Epithelial cell of umbilical artery (primary cell): Measurements from ENCODE around the gene RARA. TPM values are rescaled to one million over a fixed set of nuclear protein-coding genes. Genes with fewer than 3 reads are reported as not detected.

Source experiments
- total RNA-seq: library from RNA; depleted of rRNA; stranded (reverse); fragments of >200 nt; gene quantifications from 2 replicates; pipeline ENCODE4 v1.2.3, GENCODE V29; 2014

RARA gene
- 7.8 and 8.5 TPM in 2 replicates for total RNA-seq

DNA sequence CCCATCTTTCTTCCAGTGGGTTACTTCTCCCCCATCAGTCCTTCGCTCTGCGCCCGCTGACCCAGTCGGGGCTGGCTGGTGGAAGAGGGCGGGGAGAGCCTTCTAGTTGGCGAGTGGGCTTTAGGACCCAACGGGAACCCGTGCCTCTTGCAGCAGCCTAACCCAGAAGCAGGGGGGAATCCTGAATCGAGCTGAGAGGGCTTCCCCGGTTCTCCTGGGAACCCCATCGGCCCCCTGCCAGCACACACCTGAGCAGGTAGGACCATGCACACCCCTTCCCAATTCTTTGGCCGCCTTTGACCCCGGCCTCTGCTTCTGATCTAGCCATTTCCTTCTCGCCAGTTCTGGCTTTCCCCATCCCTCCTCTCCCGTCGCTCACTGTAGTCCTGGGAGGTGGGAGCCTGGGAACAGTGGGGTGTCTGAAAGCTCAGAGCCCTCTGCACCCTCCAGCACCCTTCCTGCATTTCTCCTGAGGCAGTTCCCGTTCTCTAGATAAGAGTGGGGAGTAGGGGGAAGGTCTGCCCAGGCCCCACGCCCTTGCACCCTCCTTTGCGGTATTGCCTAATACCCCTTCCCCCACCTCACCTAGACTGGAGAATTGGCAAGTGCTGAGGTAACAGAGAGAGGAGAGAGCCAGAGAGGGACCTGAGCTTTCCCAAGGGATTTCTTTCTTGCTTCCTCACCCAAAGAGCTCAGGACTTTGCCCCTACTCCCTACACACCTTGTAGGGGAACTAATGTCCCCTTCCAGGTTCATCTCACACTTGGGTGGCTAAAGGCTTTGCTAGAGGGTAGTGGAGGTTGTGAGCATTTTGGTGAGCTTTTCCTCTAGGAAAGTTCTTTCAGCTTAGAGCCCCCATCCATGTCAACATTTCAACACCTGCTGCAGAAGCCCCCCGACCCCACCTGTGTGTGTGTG is at the start of gene RARA:
Gene RARA, plus strand, starts transcription at position 150 of the 918 bp plus-strand sequence. CDS start 22,039 bp downstream, outside the sequence.

GRCh38 chr17:40287494-40288369 is 21.2 kb upstream of the RARA start, which contains the start of gene CDC6:
Gene CDC6 (plus strand): TSS chr17:40287879. CDS start chr17:40289421, 1,542 bp downstream.

DNA sequence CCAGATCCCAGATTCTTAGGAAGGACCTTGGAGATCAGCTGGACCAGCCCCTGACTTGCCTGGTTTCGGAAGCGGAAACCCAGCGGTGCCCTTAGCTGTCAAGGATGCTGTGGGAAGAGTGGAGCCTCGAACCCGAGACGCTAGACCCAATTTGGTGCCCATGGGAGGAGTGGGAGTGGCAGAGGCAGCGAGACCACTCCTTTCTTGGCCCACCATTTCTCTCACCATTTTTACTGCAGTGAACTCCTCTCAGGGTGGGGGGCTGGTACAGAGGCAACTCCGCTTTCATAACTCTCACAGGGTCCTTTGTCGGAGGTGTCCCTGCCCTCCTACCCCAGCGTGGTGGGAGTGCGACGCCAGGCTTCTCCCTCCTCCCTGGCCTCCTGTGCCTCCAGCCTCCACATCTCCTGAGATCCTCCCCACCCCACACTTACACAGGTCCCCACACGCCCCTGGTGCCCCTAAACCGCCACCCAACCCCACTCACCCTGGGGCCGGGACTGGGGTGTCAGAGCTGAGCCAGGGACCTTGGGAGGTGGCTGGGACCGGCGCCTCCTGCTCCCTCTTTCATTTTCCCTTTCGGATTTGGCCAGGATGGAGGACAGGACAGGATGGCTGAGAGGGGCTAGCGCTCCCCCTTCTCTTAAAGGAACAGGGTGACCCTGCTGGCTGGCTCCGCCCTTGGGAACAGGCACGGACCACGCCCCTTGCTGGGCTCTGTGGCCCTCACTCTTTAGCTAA is 55.3 kb downstream of the RARA start, which contains the start of gene GJD3:
Gene GJD3, minus strand, starts transcription at position 617 of the 741 bp plus-strand sequence. CDS start 922 bp downstream, outside the sequence.

Other genes with a start within 250 kb of the RARA start
- 11.7 and 17.0 TPM in 2 replicates for gene THRA, start 246.2 kb upstream of the RARA start, total RNA-seq
- 0.30 and 0.32 TPM in 2 replicates for gene NR1D1, start 208.6 kb upstream of the RARA start, total RNA-seq
- gene MSL1, start 187.2 kb upstream of the RARA start, total RNA-seq = 28.3 and 36.8 TPM in 2 replicates
- 20.8 and 25.0 TPM in 2 replicates for gene CASC3, start 168.6 kb upstream of the RARA start, total RNA-seq
- 0.91 and 2.9 TPM in 2 replicates for gene RAPGEFL1, start 131.7 kb upstream of the RARA start, total RNA-seq
- gene WIPF2, start 89.9 kb upstream of the RARA start, total RNA-seq = 3.6 and 4.4 TPM in 2 replicates
- gene CDC6, start 21.3 kb upstream of the RARA start, total RNA-seq = 22.4 and 45.3 TPM in 2 replicates
- 0.97 TPM in 1 of 2 replicates, not detected in the other for gene GJD3, start 55.6 kb downstream of the RARA start, total RNA-seq
- gene TOP2A, start 108.7 kb downstream of the RARA start, total RNA-seq = 77.6 and 118 TPM in 2 replicates
- 122 and 144 TPM in 2 replicates for gene IGFBP4, start 134.3 kb downstream of the RARA start, total RNA-seq
- not detected in 2 replicates for gene TNS4, start 192.4 kb downstream of the RARA start, total RNA-seq